GM21360 (cell line): ENCODE measurements around the gene C19orf44.
"Not testable (repeated sequence)": the region's sequence is repeated elsewhere in the genome, so short reads cannot be mapped to it uniquely, and the experiment has no call there.

Experiments
- ATAC-seq: cut with Tn5 transposase; IDR thresholded peaks from one replicate; pipeline ENCODE4 v1.9.1; 2021; ENCODE audit warnings: mild to moderate bottlenecking, moderate library complexity; ENCODE audit not compliant: unreplicated experiment

The C19orf44 gene

DNA sequence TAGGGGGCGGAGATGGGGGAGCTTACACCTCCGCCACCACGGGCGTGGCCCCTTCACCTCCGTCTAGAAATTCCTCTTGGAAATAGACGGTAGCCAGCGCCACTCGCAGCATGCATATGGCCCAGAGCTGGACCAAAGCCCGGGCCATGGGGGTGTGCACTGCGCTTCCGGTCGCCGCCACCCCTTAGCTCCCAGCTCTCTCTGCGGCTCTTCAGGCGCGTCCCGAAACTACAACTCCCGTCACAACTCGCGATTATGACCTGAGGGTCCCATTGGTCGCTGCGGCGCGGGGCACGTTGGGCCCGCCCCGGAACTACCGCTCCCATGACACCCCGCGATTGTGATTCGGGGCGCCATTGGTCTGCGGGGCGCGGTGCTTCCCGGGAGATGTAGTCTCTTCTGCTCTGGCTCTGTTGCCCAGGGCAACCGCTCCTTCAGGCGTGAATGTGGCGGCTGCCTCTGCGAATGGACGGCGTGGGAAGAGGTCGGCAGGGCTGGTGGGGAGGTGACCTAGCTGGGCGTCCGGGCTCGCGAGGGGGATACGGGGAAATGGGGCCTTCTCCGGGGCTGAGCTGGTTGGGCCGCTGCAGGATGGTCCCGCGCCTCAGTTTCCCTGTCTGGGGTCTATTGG is at the start of gene C19orf44, which contains the start of gene CALR3:
Gene C19orf44, plus strand, starts transcription at position 413 of the 631 bp plus-strand sequence. CDS start 4,399 bp downstream, outside the sequence.
Gene CALR3, minus strand, starts transcription at position 186 of the 631 bp plus-strand sequence. Its CDS starts 38 bp downstream, at position 148.
- peak; percentile 97 for ATAC-seq

DNA sequence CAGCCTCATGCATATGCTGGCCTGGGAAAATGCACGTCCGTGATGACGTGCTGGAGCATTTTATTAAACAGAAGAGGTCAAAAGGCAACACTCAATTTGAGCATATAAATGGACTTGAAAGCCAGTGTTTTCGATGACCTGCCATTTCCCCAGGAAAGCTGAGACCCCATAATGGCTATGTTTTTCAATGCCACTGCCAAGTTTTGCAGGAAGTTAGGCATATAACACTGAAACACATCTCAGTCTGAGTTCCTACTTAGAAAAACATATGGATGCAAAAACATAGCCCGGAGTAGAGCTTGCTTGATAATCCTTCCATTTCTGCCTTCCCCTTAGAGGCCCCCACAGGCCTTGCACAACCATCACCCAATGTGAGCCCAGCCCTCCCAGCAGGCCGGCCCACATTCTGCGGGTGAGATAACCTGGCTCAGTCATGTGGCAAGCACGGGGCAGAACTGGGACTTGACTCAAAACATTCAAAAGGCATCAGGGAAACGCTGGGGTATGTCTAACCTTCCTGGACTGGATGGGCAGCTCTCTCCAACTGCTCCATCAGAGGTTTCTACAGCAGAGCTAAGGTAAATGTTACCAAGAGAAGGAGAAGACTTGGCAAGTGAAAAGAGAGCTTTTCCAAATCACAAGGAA is 49.3 kb upstream of the C19orf44 start:
- no peak for ATAC-seq

DNA sequence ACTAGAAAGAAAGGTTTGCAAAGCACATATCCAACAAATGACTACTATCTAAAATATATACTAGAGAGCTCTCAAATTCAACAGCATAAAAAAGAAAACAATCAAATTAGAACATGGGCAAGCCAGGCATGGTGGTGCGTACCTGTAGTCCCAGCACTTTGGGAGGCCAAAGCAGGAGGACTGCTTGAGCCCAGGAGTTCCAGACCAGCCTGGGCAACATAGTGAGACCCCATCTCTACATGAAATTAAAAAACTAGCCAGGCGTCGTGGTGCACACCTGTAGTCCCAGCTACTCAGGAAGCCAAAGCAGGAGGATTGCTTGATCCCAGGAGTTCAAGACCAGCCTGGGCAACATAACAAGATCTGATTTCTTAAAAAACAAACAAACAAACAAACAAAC is 47.3 kb upstream of the C19orf44 start:
- not testable (repeated sequence) for ATAC-seq

DNA sequence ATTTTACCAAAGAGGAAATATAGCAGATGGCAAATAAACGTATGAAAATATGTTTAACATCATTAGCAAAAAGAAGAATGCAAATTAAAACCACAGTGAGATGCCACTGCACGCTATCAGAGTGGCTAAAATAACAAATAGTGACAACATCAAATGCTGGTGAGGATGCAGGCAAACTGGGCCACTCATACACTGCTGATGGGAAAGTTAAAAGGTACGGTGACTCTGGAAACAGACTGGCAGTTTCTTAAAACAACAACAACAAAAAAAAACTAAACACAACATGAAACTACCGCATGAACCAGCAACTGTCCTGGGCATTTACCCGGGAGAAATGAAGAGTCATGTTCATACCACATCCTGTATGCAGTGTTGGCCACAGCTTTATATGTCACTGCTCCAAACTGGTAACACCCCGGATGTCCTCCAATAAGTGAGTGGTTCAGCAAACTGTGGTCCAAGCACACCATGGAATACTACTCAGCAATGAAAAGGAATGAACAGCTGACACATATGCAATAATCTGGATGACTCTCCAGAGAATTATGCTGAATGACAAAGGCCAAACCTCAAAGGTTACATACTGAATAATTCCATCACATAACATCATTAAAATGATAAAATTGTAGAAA is 46.7 kb upstream of the C19orf44 start:
- peak; percentile 32 for ATAC-seq

DNA sequence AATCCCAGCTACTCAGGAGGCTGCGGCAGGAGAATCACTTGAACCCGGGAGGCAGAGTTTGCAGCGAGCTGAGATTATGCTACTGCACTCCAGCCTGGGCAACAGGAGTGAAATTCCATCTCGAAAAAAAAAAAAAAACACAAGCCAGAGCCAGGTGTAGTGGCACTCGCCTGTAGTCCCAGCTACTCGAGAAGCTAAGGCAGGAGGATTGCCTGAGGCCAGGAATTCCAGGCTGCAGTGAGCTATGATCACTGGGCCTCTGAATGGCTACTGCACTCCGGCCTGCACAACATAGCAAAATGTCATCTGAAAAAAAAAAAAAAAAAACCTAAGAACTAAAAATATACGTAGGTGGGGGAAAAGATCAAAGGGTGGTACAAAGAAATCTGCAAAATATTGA is 43.9 kb upstream of the C19orf44 start:
- no peak for ATAC-seq

DNA sequence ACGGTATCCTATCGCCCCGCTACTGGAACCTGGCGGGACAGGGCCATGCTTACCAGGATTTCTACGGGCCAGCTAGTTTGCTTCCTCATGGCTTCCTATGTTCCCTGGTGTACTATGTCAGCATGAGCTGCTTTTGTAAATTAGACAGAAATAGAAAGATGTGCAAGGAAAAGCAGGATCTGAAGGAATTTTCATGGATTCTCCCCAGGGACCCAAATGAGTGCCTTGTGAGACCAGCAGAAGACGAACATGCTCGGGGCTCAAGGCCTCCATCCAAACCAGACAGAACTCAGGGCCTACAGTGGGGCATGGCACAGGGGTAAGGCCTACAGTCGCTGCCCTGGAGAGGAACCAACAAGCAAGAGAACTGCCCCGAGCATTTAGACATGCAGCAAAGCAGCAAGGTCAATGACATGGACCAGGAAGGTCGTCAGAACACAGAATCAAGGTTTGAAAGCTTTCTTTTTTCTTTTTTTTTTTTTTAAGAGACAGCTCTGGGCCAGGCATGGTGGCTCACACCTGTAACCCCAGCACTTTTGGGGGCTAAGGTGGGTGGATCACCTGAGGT is 41.8 kb upstream of the C19orf44 start:
- no peak for ATAC-seq

DNA sequence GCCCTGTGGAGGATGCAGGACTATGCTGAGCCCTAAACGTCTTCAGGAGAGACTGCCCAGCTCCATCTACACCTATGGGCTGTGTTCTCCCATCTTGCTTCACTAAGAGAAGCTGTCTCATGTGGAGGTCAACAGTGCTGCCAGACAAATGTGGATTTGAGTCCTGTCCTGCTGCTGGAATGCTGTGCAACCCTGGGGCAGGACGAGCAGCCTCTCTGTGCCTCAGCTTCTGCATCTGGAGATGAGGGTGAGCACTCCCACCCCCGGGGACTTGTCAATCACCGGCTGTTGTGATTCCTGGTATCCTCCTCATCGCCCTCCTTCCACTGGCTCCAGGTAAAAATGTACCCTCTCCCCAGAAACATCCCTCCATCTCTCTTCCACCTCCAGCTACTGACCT is 40.7 kb upstream of the C19orf44 start:
- ATAC-seq, result no peak

DNA sequence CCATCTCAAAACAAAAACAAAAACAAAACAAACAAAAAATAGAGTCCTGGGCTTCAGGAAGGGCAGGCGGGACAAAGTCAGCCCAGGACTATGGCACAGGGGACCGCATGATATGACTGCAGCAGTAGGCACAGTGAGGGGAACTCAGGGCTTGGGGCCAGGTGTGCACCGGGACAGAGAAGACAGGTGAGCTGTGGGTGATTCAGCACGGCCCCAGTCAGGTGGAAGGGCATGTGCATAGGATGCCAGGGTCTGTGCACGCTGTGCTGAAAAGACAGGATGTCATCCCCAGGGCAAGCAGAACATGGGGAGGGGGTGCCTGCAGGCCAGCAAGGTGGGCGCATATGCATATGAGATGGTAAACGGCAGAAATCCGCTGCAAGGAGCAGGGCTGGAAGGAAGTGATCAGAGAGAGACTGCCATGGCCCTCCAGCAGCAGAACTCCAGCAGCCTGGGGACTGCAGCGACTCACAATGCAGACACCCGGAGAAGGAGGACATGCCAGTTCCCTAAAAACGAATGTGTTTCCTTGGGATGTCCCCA is 39.5 kb upstream of the C19orf44 start:
- ATAC-seq, result no peak

DNA sequence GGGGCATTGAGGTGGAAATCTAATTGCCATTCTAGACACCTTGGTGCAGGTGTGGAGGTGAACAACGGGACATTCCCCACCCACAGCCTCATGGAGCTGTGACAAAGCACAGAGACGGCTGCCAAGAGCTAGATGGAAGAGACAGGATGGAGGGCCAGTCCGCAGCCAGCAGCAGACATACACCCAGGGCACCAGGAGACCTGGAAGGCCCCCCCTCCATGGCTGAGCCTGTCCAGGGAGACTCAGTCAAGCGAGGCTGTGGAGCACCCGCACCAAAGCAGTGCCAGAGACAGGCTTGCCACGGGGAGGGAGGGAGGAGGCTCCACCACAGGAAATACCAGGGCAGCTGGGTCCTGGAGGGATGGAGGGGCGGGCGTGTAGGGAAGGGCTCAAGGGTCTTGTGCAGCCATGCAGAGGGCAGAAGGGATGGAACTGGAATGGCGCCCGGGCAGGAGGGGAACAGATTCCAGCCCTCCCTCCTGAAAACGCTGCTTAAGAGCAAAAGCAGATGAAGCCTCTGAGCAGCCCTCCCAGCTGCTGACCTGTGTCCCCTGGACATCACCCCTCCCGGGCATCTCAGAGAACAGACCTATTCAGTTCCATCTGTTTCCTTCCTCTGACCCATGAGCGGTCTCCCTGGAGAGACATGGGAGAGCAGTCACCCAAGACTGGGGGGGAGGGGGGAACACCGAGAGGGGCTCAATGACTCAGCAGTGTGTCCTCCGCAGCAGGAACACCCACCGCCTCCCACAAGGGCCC is 38.8 kb upstream of the C19orf44 start:
- no peak for ATAC-seq

DNA sequence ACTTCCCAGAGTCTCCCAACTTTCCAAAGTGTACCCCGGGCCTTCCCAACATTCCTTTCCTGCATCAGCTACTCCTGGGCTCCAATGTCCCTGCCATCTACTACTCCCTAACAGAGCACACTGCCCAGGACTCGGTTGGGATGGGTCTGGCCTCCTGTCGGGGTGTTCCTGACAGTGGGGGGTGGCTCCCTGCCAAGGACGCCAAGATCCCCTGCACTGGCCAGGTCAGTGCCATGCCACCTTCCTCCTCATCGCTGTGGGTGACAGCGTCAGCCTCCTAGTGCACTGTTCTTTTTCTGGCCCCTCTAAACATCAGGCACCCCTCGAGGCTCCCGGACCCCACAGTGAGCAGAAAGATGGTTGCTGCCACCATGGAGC is 38.3 kb upstream of the C19orf44 start:
- no peak for ATAC-seq

DNA sequence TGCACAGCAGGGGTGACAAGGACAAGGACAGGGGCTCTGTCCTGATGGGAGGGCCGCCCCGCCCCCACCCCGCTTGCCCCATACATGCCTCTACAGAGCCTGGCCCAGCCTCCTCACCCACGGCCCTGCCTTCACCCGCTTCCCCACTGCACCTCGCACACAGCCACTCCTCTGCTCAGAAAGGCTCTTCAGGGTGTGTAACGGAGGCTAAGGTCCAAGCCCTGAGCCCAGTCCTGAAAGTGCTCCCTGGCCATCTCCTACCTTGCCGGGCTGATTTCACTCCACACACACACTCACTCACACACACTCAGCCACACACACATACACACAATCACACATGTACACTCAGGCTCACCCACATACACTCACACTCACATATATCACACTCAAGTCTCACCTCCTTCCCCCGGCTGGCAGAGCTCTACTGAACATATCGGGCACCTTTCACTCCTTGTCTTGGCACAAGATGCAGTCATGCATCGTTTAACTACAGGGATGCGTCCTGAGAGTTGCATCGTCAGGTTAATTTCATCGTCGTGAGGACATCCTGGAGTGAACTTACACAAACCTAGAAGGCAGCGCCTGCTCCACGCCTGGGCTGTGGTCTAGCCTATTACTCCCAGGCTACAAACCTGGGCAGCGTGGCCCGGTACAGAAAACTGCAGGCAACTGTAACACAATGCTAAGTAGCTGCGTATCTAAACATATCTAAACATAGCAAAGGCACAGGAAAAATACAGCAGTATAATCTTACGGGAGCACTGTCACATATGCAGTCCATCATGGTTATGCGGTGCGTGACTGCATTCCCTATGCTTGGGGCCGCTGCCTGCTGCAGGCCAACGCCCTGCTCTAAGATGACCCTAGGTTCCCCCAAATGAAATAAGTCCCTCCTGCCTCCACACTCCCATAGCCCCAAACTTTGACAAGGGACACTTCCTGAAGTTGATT is 37.5 kb upstream of the C19orf44 start:
- ATAC-seq, result no peak

DNA sequence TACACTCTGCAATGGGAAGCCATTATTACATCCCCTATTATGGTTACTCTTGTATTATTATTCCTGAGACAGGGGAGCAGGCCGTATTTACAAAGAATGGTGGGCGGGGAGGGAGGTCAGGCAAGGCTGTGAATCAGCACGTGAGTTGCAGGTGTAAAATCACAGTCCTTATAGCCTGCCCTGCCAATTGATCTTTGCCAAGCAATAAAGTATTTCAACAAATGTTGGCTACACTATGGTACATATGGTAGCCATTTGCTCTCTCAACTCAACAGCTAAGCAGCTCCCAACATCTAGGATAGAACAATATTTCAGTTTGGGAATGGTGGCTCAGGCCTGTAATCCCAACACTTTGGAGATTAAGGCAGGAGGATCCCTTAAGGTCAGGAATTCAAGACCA is 36.5 kb upstream of the C19orf44 start:
- no peak for ATAC-seq

DNA sequence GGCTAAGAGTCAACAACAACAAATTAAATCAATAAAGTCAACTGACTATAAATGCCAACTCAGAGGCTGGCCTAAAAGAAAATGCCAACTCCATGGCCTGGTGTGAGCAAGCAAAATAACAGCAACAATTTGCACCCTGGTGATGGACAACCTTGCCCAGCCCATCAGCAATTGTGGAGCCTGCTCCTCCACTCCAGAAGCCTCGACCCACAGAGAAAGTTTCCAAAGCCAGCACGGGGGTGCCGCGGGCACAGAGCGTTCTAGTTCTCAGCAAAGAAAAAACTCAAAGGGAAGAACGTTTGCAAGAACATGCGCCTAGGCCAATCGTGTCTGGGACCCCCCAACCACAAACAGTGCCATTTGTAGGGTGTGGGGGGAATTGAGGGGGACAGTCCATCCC is 35.7 kb upstream of the C19orf44 start:
- no peak for ATAC-seq

DNA sequence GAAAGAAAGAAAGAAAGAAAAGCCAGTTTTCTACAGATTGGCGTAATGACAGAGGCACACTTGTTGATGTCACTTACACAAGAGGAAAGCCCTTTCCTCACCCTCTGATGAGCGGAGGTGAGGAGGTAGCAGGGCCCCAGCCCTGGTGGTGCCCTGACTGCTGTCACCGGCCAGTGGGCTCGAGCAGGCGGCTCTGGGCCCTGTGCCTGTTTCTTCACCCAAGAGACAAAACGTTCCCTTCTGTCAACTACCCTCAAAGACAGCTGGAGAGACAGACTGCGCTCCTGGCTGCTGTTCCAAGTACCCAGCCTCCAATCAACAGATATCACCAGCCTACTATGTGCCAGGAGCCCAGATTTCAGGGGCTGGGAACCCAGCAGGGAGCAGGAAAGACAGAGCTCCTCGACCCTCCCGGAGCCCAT is 34.6 kb upstream of the C19orf44 start:
- no peak for ATAC-seq

DNA sequence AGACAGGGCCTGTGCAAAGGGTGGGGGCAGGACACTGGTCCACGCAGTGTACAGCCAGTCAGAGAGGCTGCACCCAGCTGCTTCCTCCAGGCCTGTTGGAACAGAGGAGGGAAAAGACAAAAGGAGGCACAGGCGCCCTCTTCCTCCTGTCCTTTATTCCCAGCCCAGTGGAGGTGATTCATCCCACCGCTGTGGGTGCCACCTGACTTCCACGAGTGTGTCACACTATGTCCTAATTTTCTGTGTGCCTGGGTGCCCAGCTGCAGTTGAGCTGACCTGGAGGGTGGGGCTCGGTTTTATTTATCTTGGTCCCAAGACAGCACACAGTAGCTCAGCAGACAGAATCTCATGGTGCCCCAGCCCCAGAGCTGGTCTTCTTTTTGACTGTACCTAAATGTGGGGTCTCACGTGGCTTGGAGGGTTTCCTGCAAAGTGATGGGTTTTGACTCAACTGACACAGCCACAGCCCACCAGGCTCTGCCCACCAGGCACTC is 33.4 kb upstream of the C19orf44 start:
- ATAC-seq, result no peak

DNA sequence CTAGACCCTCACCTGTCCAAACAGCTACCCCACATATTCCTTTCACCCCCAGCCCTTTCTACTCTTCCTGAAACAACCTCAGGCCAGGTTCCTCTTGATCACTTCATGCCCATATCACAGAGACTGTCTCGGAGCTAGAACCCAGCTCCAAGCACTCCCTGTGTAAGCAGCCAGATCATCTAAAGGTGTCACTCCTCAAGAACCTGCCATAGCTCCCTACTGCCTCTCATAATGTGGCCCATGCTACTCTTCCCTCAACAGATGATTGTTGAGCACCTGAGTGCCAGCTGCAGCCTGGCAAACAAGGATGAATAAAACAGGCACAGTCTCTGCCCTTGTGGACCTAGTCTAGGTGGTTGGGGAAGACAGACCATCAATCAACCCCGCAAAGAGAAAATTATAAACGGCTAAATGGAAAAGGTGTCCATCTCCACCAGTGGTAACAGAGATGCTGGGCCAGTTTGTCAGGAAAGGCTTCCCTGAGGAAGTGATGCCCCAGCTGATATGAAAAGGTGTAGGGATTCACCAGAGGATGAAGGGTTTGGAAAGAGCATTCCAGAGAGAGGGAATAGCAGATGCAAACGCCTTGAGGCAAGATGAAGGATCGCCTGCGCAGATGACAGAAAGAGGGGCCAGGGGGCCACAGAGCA is 32.7 kb upstream of the C19orf44 start:
- no peak for ATAC-seq

DNA sequence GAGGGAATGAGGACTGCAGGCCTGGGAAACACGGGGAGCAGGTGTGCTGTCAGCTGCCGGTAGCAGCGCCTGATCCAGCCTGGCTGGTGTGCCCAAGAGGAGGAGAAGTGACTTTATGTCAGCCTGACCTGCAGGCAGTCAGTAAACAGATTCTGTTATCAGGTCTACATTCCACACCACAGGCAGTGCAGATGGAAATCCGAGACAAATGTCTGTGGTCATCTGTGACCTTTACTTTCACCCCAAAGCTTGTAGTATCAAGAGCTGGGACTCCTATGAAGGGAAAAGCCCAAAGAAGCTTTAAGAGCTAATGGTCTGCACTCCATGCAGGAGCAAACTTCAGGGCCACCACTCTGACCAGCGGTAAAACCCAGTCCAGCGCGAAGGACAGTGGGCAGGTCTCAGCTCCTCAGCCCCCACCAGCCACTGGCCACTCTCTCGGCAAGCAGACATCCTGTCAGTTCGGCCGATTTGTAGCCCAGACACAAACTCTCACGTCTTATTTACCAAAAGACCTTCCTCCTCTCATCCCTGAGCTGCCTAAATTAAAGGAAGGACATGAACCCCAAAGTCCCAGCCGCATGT is 32.1 kb upstream of the C19orf44 start:
- no peak for ATAC-seq

DNA sequence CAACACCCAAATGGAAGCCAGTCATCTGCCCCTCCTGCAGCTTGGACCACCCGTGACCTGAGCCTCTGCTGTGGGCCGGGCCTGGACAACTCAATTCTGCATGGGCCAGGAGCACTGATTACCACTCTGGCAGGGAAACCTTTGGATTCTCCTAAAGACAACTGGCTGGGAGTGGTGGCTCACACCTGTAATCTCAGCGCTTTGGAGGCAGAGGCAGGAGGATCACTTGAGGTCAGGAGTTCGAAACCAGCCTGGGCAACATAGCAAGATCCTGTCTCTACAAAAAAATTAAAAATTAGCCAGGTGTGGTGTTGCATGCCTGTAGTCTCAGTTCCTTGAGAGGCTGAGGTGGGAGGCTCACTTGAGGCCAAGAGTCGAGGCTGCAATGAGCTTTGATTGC is 31.0 kb upstream of the C19orf44 start:
- no peak for ATAC-seq
